MM.1S (cell line): ENCODE results near the gene FBXO46.
"Not testable (repeated sequence)": the region's sequence is repeated elsewhere in the genome, so short reads cannot be mapped to it uniquely, and the experiment has no call there.

Source experiments
- DNase-seq: peaks from one replicate; pipeline ENCODE4 v3.0.0-alpha.2; 2015
- H2AFZ ChIP-seq: fragments of 300-600 bp; sonication (generic); 2 replicates; pipeline ENCODE4 v1.6.0; 2016; ENCODE audit warnings: antibody characterized with exemption, low read length
- H3F3A ChIP-seq: fragments of 300-600 bp; sonication (generic); 2 replicates; pipeline ENCODE4 v1.6.1; 2016; ENCODE audit warnings: mild to moderate bottlenecking, antibody characterized with exemption, low read length, moderate library complexity, mixed read lengths; ENCODE audit not compliant: insufficient read depth
- H3K27ac ChIP-seq: fragments of 300-600 bp; sonication (generic); 2 replicates; pipeline ENCODE4 v1.5.1; 2016; ENCODE audit warnings: mild to moderate bottlenecking, low read length
- H3K27me3 ChIP-seq: fragments of 300-600 bp; sonication (generic); replicated peaks from 2 replicates; pipeline ENCODE4 v1.6.0; 2016; ENCODE audit warnings: low read length; ENCODE audit not compliant: insufficient read depth
- H3K36me3 ChIP-seq: fragments of 300-600 bp; sonication (generic); replicated peaks from 2 replicates; pipeline ENCODE4 v1.6.1; 2016; ENCODE audit warnings: mild to moderate bottlenecking, low read length, mixed read lengths; ENCODE audit not compliant: insufficient read depth
- H3K4me1 ChIP-seq: fragments of 300-600 bp; sonication (generic); 2 replicates; pipeline ENCODE4 v1.6.1; 2016; ENCODE audit warnings: low read length, mixed read lengths
- H3K4me2 ChIP-seq: fragments of 300-600 bp; sonication (generic); 2 replicates; pipeline ENCODE4 v1.6.0; 2016; ENCODE audit warnings: low read depth, low read length
- H3K4me3 ChIP-seq: fragments of 300-600 bp; sonication (generic); 2 replicates; pipeline ENCODE4 v1.5.1; 2016; ENCODE audit warnings: low read length, mixed read lengths
- H3K79me2 ChIP-seq: fragments of 300-600 bp; sonication (generic); 2 replicates; pipeline ENCODE4 v1.6.1; 2016; ENCODE audit warnings: mixed run types, low read length, mixed read lengths
- H3K9ac ChIP-seq: fragments of 300-600 bp; sonication (generic); 2 replicates; pipeline ENCODE4 v1.6.1; 2016; ENCODE audit warnings: low read length, mixed read lengths
- H3K9me2 ChIP-seq: fragments of 300-600 bp; sonication (generic); replicated peaks from 2 replicates; pipeline ENCODE4 v1.6.1; 2016; ENCODE audit warnings: mild to moderate bottlenecking, low read length, mixed read lengths; ENCODE audit not compliant: insufficient read depth
- H3K9me3 ChIP-seq: fragments of 300-600 bp; sonication (generic); replicated peaks from 2 replicates; pipeline ENCODE4 v1.6.1; 2016; ENCODE audit warnings: mild to moderate bottlenecking, low read length, mixed read lengths; ENCODE audit not compliant: insufficient read depth
- H4K20me1 ChIP-seq: fragments of 300-600 bp; sonication (generic); 2 replicates; pipeline ENCODE4 v1.6.1; 2016; ENCODE audit warnings: mild to moderate bottlenecking, low read length, moderate library complexity, mixed read lengths; ENCODE audit not compliant: insufficient read depth
- EZH2 ChIP-seq: fragments of 300-600 bp; sonication (generic); optimal IDR thresholded peaks from 2 replicates; pipeline ENCODE3; 2017; ENCODE audit warnings: low read depth, mild to moderate bottlenecking, antibody characterized with exemption, low read length, mixed read lengths
- EZH2phosphoT487 ChIP-seq: fragments of 300-600 bp; sonication (generic); IDR thresholded peaks from 2 replicates; pipeline ENCODE4 v1.6.1; 2018; ENCODE audit warnings: antibody characterized with exemption, low read length
- TF ChIP-seq, protein P1 (sequence below): fragments of 300-600 bp; sonication (generic); IDR thresholded peaks from 2 replicates; pipeline ENCODE4 v1.5.1; 2016; ENCODE audit warnings: antibody characterized with exemption, low read length, mixed read lengths

Gene FBXO46

DNA sequence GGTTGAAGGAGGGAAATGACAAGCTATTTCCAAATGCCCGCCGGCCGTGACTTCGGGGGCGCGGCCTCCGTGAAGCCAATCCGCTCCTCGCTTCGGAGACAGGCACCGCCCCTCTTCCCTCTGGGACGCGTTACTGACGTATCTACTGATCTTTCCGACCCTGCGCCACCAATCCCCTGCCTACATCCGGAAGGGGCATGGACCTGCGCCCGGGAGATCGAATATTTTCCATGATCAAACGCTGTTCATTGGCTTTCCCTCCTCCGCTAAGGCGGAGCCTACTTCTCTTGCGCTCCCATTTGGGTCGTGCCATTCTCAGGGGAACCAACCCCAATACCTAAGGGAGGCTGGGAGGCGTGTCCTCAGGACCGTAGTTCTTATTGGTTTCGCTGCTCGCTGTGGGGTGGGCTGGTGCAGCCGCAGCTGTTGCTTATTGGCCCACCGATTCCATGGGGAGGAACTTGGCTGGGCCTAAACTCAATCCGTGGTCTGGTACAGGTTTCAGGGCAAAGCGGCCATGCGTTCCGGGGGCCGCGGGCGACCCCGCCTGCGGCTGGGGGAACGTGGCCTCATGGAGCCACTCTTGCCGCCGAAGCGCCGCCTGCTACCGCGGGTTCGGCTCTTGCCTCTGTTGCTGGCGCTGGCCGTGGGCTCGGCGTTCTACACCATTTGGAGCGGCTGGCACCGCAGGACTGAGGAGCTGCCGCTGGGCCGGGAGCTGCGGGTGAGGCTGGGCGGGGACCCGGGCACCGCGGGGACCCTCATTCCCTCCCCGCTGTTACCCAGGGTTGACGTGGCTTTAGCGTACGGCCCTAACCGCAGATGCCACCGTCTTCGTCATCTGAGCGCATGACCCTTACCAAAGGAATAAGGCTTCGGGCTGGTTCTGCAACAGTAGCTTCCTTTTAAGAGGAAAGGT lies 38.2 kb downstream of the FBXO46 start, which contains the start of gene QPCTL:
Gene QPCTL (plus strand): TSS at position 480 of the 919 bp plus-strand sequence. CDS start 38 bp downstream, at position 518.
- Histone ChIP-seq H3K9me3 (no peaks in the 10 kb centered on the region), H3K79me2 (peaks cover 42% of the 10 kb centered on the region), H3K36me3 (0 out of 2 replicates have a peak, but pooled peaks cover 9% of the 10 kb centered on the region), H3K27me3 (no peaks in the 10 kb centered on the region), H3K4me1 (0 out of 2 replicates have a peak, but pooled peaks cover 10% of the 10 kb centered on the region), H3K27ac (peak within 1 kb of the TSS; percentile 88), H2AFZ (peak within 1 kb of the TSS; percentile 91), H3K4me2 (peak within 1 kb of the TSS; percentile 57), H3K4me3 (peak within 1 kb of the TSS; percentile 85), H3F3A (no peaks in the 10 kb centered on the region), H3K9ac (peak within 1 kb of the TSS; percentile 91), H4K20me1 (no peaks in the 10 kb centered on the region), H3K9me2 (no peaks in the 10 kb centered on the region)
- peak; percentile 99 for DNase-seq
- no peak for TF ChIP-seq EZH2

DNA sequence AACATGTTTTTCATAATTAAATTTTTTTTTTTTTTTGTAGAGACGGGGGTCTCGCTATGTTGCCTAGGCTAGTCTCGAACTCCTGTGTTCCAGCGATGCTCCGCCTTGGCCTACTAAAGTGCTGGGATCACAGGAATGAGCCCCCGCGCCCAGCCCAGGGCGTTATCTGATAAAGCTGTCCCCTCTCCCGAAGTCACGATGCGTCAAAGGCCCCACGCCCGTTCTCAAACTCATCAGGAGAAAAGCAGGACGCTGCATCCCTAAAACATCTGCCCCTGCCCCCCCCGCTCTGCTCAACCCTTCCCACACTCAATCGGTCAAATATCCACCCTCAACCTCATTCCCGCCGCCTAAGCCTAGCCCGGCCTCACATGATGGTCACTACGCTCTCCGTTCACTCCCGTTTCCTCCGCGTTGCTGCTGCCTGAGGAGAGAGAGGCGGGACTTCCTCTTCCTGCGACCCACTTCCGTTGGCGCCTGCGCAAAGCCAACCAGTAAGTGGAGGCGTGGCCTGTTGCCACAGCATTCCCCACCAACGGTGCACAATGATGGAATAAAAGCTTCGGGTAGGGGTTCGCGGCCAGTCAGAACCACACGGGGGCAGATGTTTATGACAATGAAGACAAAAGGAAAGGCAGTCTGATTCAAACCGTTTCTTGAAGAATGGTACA lies 39.0 kb downstream of the FBXO46 start, which contains the start of gene SNRPD2:
Gene SNRPD2 (minus strand): TSS at position 438 of the 671 bp plus-strand sequence. CDS start 65 bp downstream, at position 373.
- Histone ChIP-seq H3K27me3 (no peaks in the 10 kb centered on the region), H3K4me2 (peak within 1 kb of the TSS; percentile 57), H3K79me2 (peaks cover 43% of the 10 kb centered on the region), H3F3A (no peaks in the 10 kb centered on the region), H3K4me1 (0 out of 2 replicates have a peak, but pooled peaks cover 10% of the 10 kb centered on the region), H3K27ac (peak within 1 kb of the TSS; percentile 88), H3K9ac (peak within 1 kb of the TSS; percentile 91), H4K20me1 (no peaks in the 10 kb centered on the region), H3K36me3 (0 out of 2 replicates have a peak, but pooled peaks cover 9% of the 10 kb centered on the region), H3K4me3 (peak within 1 kb of the TSS; percentile 85), H2AFZ (peak within 1 kb of the TSS; percentile 91), H3K9me2 (no peaks in the 10 kb centered on the region), H3K9me3 (no peaks in the 10 kb centered on the region)
- TF ChIP-seq, protein P1, sequence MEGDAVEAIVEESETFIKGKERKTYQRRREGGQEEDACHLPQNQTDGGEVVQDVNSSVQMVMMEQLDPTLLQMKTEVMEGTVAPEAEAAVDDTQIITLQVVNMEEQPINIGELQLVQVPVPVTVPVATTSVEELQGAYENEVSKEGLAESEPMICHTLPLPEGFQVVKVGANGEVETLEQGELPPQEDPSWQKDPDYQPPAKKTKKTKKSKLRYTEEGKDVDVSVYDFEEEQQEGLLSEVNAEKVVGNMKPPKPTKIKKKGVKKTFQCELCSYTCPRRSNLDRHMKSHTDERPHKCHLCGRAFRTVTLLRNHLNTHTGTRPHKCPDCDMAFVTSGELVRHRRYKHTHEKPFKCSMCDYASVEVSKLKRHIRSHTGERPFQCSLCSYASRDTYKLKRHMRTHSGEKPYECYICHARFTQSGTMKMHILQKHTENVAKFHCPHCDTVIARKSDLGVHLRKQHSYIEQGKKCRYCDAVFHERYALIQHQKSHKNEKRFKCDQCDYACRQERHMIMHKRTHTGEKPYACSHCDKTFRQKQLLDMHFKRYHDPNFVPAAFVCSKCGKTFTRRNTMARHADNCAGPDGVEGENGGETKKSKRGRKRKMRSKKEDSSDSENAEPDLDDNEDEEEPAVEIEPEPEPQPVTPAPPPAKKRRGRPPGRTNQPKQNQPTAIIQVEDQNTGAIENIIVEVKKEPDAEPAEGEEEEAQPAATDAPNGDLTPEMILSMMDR: no peak
- no peak for TF ChIP-seq EZH2phosphoT487
- TF ChIP-seq EZH2: no peak
- peak; percentile 93 for DNase-seq

DNA sequence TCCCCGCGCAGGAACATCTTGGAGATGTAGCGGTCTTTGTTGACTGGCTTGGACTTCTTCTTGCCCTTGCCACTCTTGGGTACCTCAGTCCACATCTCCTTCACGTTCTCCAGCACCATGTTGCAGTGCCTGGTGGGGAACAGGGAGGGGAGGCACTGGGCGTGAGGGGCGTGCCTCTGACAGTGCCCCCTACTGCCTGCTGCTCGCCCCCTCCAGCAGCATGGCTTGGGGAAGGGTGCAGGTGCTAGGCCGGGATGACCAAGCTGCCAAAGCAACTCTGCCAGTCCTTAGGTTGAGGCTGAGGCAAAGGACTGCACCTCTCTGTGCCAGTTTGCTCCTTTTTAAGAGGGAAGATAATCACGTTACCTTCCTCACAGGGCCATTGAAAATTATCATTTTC lies 43.1 kb downstream of the FBXO46 start:
- H3K9ac ChIP-seq: no peak overlapping the region
- H3F3A ChIP-seq: 0 out of 2 replicates have a peak, but pooled peaks cover 9% of the 10 kb centered on the region
- DNase-seq: no peak
- 0 out of 2 replicates have a peak, but pooled peaks cover 9% of the 10 kb centered on the region for H3K36me3 ChIP-seq
- H3K27me3 ChIP-seq: no peaks in the 10 kb centered on the region
- H2AFZ ChIP-seq: no peak overlapping the region
- H3K4me2 ChIP-seq: no peak overlapping the region
- TF ChIP-seq EZH2phosphoT487 (no peak), EZH2 (no peak)
- TF ChIP-seq, protein P1: no peak
- H3K79me2 ChIP-seq: peaks cover 30% of the 10 kb centered on the region
- H3K4me1 ChIP-seq: 0 out of 2 replicates have a peak, but pooled peaks cover 5% of the 10 kb centered on the region
- no peaks in the 10 kb centered on the region for H3K9me2 ChIP-seq
- H4K20me1 ChIP-seq: no peaks in the 10 kb centered on the region
- no peak overlapping the region for H3K4me3 ChIP-seq
- no peaks in the 10 kb centered on the region for H3K9me3 ChIP-seq
- no peak overlapping the region for H3K27ac ChIP-seq

DNA sequence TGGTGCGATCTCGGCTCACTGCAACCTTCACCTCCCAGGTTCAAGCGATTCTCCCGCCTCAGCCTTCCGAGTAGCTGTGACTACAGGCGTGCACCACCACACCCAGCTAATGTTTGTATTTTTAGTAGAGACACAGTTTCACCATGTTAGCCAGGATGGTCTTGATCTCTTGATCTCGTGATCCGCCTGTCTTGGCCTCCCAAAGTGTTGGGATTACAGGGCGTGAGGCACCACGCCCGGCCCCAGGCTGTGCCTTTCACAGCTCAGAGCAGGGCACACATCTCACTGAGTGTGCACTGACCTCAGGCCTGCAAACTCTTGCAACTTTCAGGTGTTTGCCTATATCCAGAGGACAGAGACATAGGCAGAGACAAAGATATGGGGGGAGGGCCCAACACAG lies 45.7 kb downstream of the FBXO46 start:
- H2AFZ ChIP-seq, H3K27me3 ChIP-seq, H3K27ac ChIP-seq, H3K36me3 ChIP-seq, H3K4me2 ChIP-seq, H4K20me1 ChIP-seq, H3K9me3 ChIP-seq, H3K9me2 ChIP-seq, H3F3A ChIP-seq, DNase-seq, H3K4me1 ChIP-seq, H3K9ac ChIP-seq, H3K4me3 ChIP-seq: not testable (repeated sequence)
- H3K79me2 ChIP-seq: peaks cover 13% of the 10 kb centered on the region; the same call in 1 of the 2 replicates
